NOMO-1 (cell line): Measurements from ENCODE around the gene RIMBP3C.
A peak's percentile ranks its signal among the peaks of the same experiment; 100 is the strongest.
"Not testable (repeated sequence)": the region's sequence is repeated elsewhere in the genome, so short reads cannot be mapped to it uniquely, and the experiment has no call there.

ENCODE experiments used
- DNase-seq, 2 experiments: peaks; one replicate each; lab custom pipeline; 2025; ENCODE audit not compliant: unreplicated experiment in 2 of 2; lab: John Stamatoyannopoulos, UW

RIMBP3C gene

GRCh38 chr22:21551361-21551760 is at the start of gene RIMBP3C:
RIMBP3C (minus strand) TSS chr22:21551461; CDS start chr22:21550976, 485 bp downstream.
- DNase-seq: not testable (repeated sequence)

- no peak for DNase-seq
Measured at GRCh38 chr22:21599053-21599893, 48.0 kb upstream of the RIMBP3C start.

- DNase-seq: no peak
Measured at GRCh38 chr22:21598302-21598701, 47.0 kb upstream of the RIMBP3C start.

- DNase-seq: not testable (repeated sequence)
Measured at GRCh38 chr22:21596356-21597135, 45.3 kb upstream of the RIMBP3C start.

- DNase-seq: no peak
Measured at GRCh38 chr22:21594865-21595452, 43.7 kb upstream of the RIMBP3C start.

- DNase-seq: no peak
Measured at GRCh38 chr22:21593406-21594232, 42.4 kb upstream of the RIMBP3C start.

GRCh38 chr22:21592422-21592821 is 41.2 kb upstream of the RIMBP3C start:
- no peak for DNase-seq

GRCh38 chr22:21591695-21592094 is 40.4 kb upstream of the RIMBP3C start:
- DNase-seq: no peak

GRCh38 chr22:21590809-21591641 is 39.8 kb upstream of the RIMBP3C start:
- no peak for DNase-seq

- no peak for DNase-seq
Measured at GRCh38 chr22:21589396-21589795, 38.1 kb upstream of the RIMBP3C start.

GRCh38 chr22:21587803-21588611 is 36.7 kb upstream of the RIMBP3C start:
- DNase-seq: peak in 1 of 2 experiments; percentile 3

- no peak for DNase-seq
Measured at GRCh38 chr22:21585389-21585788, 34.1 kb upstream of the RIMBP3C start.

- DNase-seq: no peak
Measured at GRCh38 chr22:21582801-21583740, 31.8 kb upstream of the RIMBP3C start.

- not testable (repeated sequence) for DNase-seq
Measured at GRCh38 chr22:21581009-21581713, 29.9 kb upstream of the RIMBP3C start.

- not testable (repeated sequence) for DNase-seq
Measured at GRCh38 chr22:21580623-21581007, 29.4 kb upstream of the RIMBP3C start.

- DNase-seq: no peak
Measured at GRCh38 chr22:21579474-21579851, 28.2 kb upstream of the RIMBP3C start.
